Heart left ventricle (tissue), 16 donors: ENCODE results near the gene ALS2CL. TPM values are rescaled to one million over a fixed set of nuclear protein-coding genes. Genes with fewer than 3 reads are reported as not detected.

Experiments used
- ATAC-seq, 4 donors: fragments of 200-7000 bp; cut with Tn5 transposase; one replicate each; pipeline ENCODE4 v1.9.1; 2020 to 2022; ENCODE audit warnings: moderate library complexity in 4 of 4, mild to moderate bottlenecking in 3 of 4, moderate number of reproducible peaks in 1 of 4
- DNase-seq, 5 donors: peaks; one replicate each; pipeline ENCODE4 v3.0.0-alpha.2; 2020
- H3K27ac ChIP-seq, 12 donors: fragments of 200-600 bp; sonication (generic) in 4 of 12; one replicate each; pipeline versions ENCODE4 v1.5.0 to v1.8.0; 2016 to 2022; ENCODE audit warnings: mild to moderate bottlenecking in 2 of 12
- H3K27me3 ChIP-seq, 9 donors: fragments of 200-600 bp; sonication (generic) in 2 of 9; one replicate each; pipeline versions ENCODE4 v1.5.1 to v1.8.0; 2016 to 2022; ENCODE audit warnings: mild to moderate bottlenecking in 3 of 9
- H3K36me3 ChIP-seq, 9 donors: fragments of 200-600 bp; sonication (generic) in 2 of 9; one replicate each; pipeline versions ENCODE4 v1.5.0 to v1.8.0; 2018 to 2022; ENCODE audit warnings: mild to moderate bottlenecking in 2 of 9
- H3K4me1 ChIP-seq, 12 donors: fragments of 200-600 bp; sonication (generic) in 4 of 12; one replicate each; pipeline versions ENCODE4 v1.5.0 to v1.8.0; 2016 to 2022; ENCODE audit warnings: mild to moderate bottlenecking in 3 of 12
- H3K4me3 ChIP-seq, 12 donors: fragments of 200-600 bp; sonication (generic) in 4 of 12; one replicate each; pipeline versions ENCODE4 v1.5.0 to v1.8.0; 2017 to 2022; ENCODE audit warnings: mild to moderate bottlenecking in 9 of 12, moderate library complexity in 4 of 12
- H3K9me3 ChIP-seq, 12 donors: fragments of 200-600 bp; sonication (generic) in 4 of 12; one replicate each; pipeline versions ENCODE4 v1.5.0 to v1.8.0; 2016 to 2022; ENCODE audit warnings: mild to moderate bottlenecking in 1 of 12
- POLR2A ChIP-seq, 2 donors: fragments of 450-650 bp; IDR thresholded peaks; one replicate each; pipeline ENCODE4 v1.6.1; 2017; ENCODE audit warnings: antibody characterized with exemption in 2 of 2, mild to moderate bottlenecking in 2 of 2, moderate library complexity in 2 of 2
- WGBS, 4 donors: extraction: QIAGEN DNeasy Blood & Tissue Kit in 2 of 4; methylation state at CpG; one replicate each; pipeline versions ENCODE4 v1.1.5 to v1.1.7; 2013 to 2018; 5-methylcytosine and 5-hydroxymethylcytosine counted together
- intact Hi-C, 10 donors: fragments of 100-400 bp; cut with DNase I; formaldehyde crosslinking; loops; one replicate each; pipeline versions ENCODE4 v1.11.1 to v1.14.2; 2022
- polyA plus RNA-seq, 2 donors: library from polyadenylated mRNA; stranded (reverse); fragments of 200-250 nt; gene quantifications; one replicate each; pipeline ENCODE4 v1.2.3, GENCODE V29; 2013
- total RNA-seq, 9 donors: library from RNA; depleted of rRNA in 2 of 9; stranded (reverse); fragments of >200 nt in 2 of 9; fragmentation: NEBNext Ultra II Directional in 3 of 9; extraction: Animal tissue kit (Norgen Biotek cat#: 25700) in 3 of 9; gene quantifications; one replicate each; pipeline versions ENCODE4 v1.1.0 to v1.2.4, GENCODE V29; 2016 to 2023
- TF ChIP-seq, protein P1 (sequence below), 12 donors: fragments of 200-600 bp; sonication (generic) in 4 of 12; IDR thresholded peaks; one replicate each; pipeline versions ENCODE4 v1.5.0 to v1.8.0; 2018 to 2022; ENCODE audit warnings: antibody characterized with exemption in 12 of 12, mild to moderate bottlenecking in 5 of 12
- donor health status: ischemic (EF 13 %, LVEDD 7.1; RV severe dilation, severe dysfunction).
- donor health status: healthy with polysubstance abuse.
- donor health status: DM: no; HTN: yes; CAD: no.
- donor health status: DM: no; HTN: no; CAD: no.
- donor health status: ischemic (EF 25% LVEDD 6.9; RV normal size, moderate dysfunction).
- donor health status: ischemic (EF 25% LVEDD 5.7; RV mildly dilated, moderate dysfunction).
- donor health status: healthy.
- donor health status: DM: yes; HTN: yes; CAD: no.
- donor health status: ischemic (EF 35%, LVEDD 5.7; RV mildly dilated, moderate dysfunction).
- donor health status: nonischemic (EF 11% LVEDD 7.7; RV severe dilation, severe dysfunction).
- donor health status: DM: yes; HTN: yes; CAD: no.
- donor health status: PGD.
- donor health status: ischemic (EF 29% LVEDD 5.4; RV normal size, mild dysfunction).
- donor health status: nonischemic (EF 23%, LVEDD 6.1; RV moderate dilation, normal function).

Gene ALS2CL
- total and polyA plus RNA-seq, 11 donors: 11.8 to 40.7 (median 25.4) TPM

DNA sequence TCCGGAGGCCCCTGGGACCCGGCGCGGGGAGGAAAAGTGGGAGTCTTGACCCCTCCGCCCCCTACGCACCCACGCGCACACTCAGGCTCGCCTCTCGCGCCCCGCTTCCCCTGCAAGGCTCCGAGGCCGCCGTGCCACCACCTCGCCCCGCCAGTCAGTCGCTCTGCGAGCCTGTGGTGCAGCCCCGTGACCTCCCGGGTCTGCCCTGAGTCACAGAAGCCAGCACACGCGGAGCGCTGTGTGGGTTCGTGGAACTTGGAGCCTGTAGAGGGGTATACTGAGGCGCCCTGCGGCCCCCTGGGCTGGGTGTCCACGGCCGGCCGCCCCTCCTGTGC lies 380 bp upstream of the ALS2CL start:
- TF ChIP-seq, protein P1, sequence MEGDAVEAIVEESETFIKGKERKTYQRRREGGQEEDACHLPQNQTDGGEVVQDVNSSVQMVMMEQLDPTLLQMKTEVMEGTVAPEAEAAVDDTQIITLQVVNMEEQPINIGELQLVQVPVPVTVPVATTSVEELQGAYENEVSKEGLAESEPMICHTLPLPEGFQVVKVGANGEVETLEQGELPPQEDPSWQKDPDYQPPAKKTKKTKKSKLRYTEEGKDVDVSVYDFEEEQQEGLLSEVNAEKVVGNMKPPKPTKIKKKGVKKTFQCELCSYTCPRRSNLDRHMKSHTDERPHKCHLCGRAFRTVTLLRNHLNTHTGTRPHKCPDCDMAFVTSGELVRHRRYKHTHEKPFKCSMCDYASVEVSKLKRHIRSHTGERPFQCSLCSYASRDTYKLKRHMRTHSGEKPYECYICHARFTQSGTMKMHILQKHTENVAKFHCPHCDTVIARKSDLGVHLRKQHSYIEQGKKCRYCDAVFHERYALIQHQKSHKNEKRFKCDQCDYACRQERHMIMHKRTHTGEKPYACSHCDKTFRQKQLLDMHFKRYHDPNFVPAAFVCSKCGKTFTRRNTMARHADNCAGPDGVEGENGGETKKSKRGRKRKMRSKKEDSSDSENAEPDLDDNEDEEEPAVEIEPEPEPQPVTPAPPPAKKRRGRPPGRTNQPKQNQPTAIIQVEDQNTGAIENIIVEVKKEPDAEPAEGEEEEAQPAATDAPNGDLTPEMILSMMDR (IDR thresholded peaks at IDR 0.05): no peak
- no peak for TF ChIP-seq POLR2A (IDR thresholded peaks at IDR 0.05)
- H3K9me3 ChIP-seq: no peaks in the 10 kb centered on the region
- peak overlapping the region; percentile 57 to 95 (median 82) for H3K4me3 ChIP-seq
- H3K27me3 ChIP-seq: no peaks in the 10 kb centered on the region
- H3K36me3 ChIP-seq: peaks cover 0 to 7% (median 0%) of the 10 kb centered on the region in 9 donors
- H3K27ac ChIP-seq: peak overlapping the region; percentile 85 to 98 (median 94)
- WGBS, 4 donors: 24 to 55% (median 31%) methylated on average over 2 to 30 of the region's 30 CpGs
- intact Hi-C loops: no loop called here
- H3K4me1 ChIP-seq: peaks cover 29 to 88% (median 75%) of the 10 kb centered on the region in 12 donors
- peak in 2 of 4 donors; percentile 1 to 7 for ATAC-seq
- DNase-seq: peak in 3 of 5 donors; percentile 55 to 78 (median 65)

DNA sequence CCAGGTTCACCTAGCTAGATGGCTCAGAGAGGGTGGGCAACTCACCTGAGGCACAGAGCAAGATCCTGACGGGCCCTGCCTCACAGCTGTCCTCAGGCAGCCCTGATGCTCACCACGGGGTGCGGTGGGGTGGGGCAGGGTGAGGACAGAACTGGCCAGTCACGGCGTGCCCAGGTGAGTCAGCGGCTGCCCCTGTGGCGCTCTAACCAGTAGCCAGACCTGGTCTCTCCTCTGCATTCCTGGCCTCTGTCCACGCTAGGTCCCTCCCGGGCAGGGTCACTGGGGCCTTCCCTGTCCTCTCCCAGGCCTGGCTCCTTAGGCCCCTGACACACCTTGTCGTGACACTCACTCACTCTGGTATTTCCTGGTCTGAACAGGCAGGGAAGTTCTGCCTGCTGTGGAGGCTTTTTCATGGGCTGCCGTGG lies 901 bp downstream of the ALS2CL start:
- peak in 1 of 4 donors; percentile 0 for ATAC-seq
- Histone ChIP-seq H3K27me3 (no peaks in the 10 kb centered on the region), H3K9me3 (no peaks in the 10 kb centered on the region), H3K4me1 (peaks cover 29 to 88% (median 73%) of the 10 kb centered on the region in 12 donors), H3K27ac (peak overlapping the region; percentile 85 to 98 (median 94)), H3K36me3 (peaks cover 0 to 20% (median 12%) of the 10 kb centered on the region in 9 donors), H3K4me3 (peak overlapping the region; percentile 57 to 95 (median 82))
- DNase-seq: peak in 1 of 5 donors; percentile 67
- 24 to 59% (median 41%) methylated on average over 4 to 11 of the region's 11 CpGs for WGBS, 4 donors
- TF ChIP-seq, protein P1 (IDR thresholded peaks at IDR 0.05): no peak
- TF ChIP-seq POLR2A (IDR thresholded peaks at IDR 0.05): no peak
- intact Hi-C loops: no loop called here

DNA sequence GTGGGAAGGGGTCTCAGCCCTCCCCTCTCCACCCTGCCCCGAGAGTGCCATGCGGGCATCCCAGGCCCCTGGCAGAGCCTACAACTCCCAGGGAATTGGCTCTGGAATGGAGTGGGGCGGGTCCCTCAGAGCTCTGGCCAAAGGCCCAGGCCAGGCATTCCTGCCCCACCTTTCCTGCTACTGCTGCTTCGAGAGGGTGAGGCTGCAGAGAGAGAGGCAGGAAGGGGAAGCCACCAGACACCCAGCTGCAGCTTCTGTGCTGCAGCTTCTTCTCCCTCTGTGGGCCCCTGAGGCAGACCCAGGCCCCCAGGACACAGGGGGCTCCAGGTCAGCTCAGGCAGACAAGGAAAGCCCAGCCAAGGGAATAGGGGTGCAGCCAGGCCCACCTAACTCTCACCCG lies 2.7 kb downstream of the ALS2CL start:
- DNase-seq (peak; percentile 78 to 81 (median 79)), ATAC-seq (peak; percentile 42 to 70 (median 56))
- WGBS, 4 donors: 28 to 55% (median 36%) methylated on average over 4 to 5 of the region's 5 CpGs
- Histone ChIP-seq H3K36me3 (peaks cover 0 to 38% (median 25%) of the 10 kb centered on the region in 9 donors), H3K27ac (peak overlapping the region in 10 of 12 donors; percentile 11 to 98 (median 85)), H3K4me1 (peaks cover 20 to 78% (median 57%) of the 10 kb centered on the region in 12 donors), H3K9me3 (no peaks in the 10 kb centered on the region), H3K4me3 (peak overlapping the region in 7 of 12 donors; percentile 6 to 27 (median 19)), H3K27me3 (no peaks in the 10 kb centered on the region)
- TF ChIP-seq, protein P1 (IDR thresholded peaks at IDR 0.05): no peak
- TF ChIP-seq POLR2A (IDR thresholded peaks at IDR 0.05): no peak
- intact Hi-C loops: no loop called here

DNA sequence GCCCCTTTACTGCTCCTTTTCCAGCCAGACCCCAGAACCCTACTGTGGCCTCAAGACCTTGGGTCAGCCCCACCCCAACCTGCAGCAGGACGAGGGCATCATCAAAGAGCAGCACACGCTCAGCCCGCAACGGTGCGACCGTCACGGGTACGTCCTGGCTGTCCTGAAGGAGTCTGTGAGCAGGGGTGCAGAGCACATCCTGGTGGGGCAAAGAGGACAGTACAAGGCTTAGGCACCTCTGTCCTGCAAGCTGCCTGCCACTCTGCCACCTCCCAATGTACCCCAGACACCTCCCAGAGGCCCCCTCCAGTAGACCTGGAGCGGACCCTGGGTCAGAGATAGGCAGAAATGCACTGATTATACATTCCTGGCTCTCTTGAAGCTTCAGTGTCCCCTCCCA lies 8.0 kb downstream of the ALS2CL start:
- Histone ChIP-seq H3K27me3 (no peaks in the 10 kb centered on the region), H3K4me1 (peaks cover 0 to 41% (median 14%) of the 10 kb centered on the region in 12 donors), H3K27ac (no peak overlapping the region), H3K4me3 (no peak overlapping the region), H3K9me3 (no peaks in the 10 kb centered on the region), H3K36me3 (peaks cover 0 to 83% (median 59%) of the 10 kb centered on the region in 9 donors)
- TF ChIP-seq POLR2A (IDR thresholded peaks at IDR 0.05): no peak
- TF ChIP-seq, protein P1 (IDR thresholded peaks at IDR 0.05): no peak
- intact Hi-C loops: no loop called here
- WGBS, 4 donors: 95 to 97% (median 97%) methylated on average over 9 of the region's 9 CpGs
- ATAC-seq (no peak), DNase-seq (no peak)
